Nephron (organoid): Measurements from ENCODE around the gene CPLX3.

ENCODE experiments used
- H3K27ac Mint-ChIP-seq, 3 experiments: 2 replicates each; pipeline ENCODE4 v1.8.0; 2020; ENCODE audit warnings: mixed read lengths in 3 of 3, mild to moderate bottlenecking in 2 of 3, moderate library complexity in 1 of 3
- H3K27me3 Mint-ChIP-seq: 2 replicates; pipeline ENCODE4 v1.8.0; 2021; ENCODE audit warnings: low read depth, mild to moderate bottlenecking, moderate library complexity, mixed read lengths
- H3K36me3 Mint-ChIP-seq: 2 replicates; pipeline ENCODE4 v1.8.0; 2020; ENCODE audit warnings: low read depth, mixed read lengths
- H3K4me1 Mint-ChIP-seq: 2 replicates; pipeline ENCODE4 v1.8.0; 2020; ENCODE audit warnings: mixed read lengths
- H3K4me3 Mint-ChIP-seq, 3 experiments: 2 replicates each; pipeline ENCODE4 v1.8.0; 2020; ENCODE audit warnings: mild to moderate bottlenecking in 3 of 3, mixed read lengths in 3 of 3, moderate library complexity in 2 of 3
- H3K9me3 Mint-ChIP-seq: 2 replicates; pipeline ENCODE4 v1.8.0; 2020; ENCODE audit warnings: mixed read lengths
- CTCF ChIP-seq, 3 experiments: fragments of 200-600 bp; sonication (generic); IDR thresholded peaks; one replicate each; pipeline ENCODE4 v1.5.0; 2021; ENCODE audit warnings: antibody characterized with exemption in 3 of 3; ENCODE audit not compliant: unreplicated experiment in 3 of 3

The CPLX3 gene

DNA sequence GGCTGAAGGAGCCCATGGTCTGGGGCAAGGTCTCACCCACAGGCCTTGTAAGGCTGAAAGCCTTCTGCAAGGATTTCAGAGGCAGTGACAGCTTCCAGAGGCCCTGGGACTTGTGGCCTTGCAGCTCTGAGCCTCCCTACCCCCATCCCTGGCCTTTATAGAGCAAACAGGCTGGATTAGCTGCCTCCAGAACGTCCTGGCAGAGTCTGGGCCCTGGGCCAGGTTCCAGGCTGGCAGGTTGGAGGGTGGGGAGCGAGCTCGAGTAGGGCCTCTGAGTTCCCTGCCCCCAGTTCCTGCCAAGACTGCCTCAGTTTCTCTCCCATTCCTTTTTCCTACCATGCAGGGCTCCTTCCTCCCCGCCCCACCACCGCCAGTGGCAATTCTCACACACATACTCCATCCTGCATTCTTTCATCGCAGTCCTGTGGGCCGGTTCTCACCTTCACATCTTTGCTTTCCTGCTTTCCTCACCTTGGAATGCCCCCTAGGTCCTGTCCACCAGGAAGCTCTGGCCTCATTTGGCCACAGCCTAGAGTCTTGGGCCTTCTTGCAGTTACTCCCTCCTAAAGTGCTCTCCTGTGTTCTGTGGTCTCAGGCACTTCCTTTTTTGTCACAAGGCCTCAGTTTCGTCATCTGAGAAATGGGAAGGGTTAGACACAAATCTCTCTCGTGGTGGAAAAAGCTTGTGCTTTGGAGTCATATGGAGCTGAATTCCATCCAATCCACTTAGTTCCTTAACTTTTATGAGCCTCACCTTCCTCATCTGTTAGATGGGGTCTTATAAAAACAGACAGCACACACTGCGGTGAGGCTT lies 11.1 kb upstream of the CPLX3 start:
- Mint-ChIP-seq H3K36me3 (no peaks in the 10 kb centered on the region), H3K4me1 (no peaks in the 10 kb centered on the region), H3K9me3 (no peaks in the 10 kb centered on the region), H3K27me3 (peaks cover 12% of the 10 kb centered on the region), H3K27ac (no peak overlapping the region), H3K4me3 (no peak overlapping the region)
- TF ChIP-seq CTCF (IDR thresholded peaks at IDR 0.05; ENCODE audit: unreplicated experiment in 3 of 3) = no peak

DNA sequence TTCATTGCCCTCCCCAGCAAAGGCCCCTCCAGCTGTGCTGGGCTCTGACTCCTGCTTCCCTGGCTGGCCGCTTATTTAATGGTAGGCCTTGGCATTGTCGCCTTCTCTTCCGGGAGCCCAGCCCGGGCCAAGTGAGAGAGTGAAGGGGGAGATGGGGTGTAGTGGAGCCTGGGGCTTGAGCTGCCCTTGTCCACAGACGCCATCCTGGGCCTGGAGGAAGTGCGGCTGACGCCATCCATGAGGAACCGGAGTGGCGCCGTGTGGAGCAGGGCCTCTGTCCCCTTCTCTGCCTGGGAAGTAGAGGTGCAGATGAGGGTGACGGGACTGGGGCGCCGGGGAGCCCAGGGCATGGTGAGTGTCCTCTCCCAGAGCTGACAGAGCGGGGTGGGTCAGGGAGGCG lies 10.5 kb upstream of the CPLX3 start:
- no peak for TF ChIP-seq CTCF (IDR thresholded peaks at IDR 0.05; ENCODE audit: unreplicated experiment in 3 of 3)
- H3K4me3 Mint-ChIP-seq = no peak overlapping the region
- H3K36me3 Mint-ChIP-seq = no peaks in the 10 kb centered on the region
- no peaks in the 10 kb centered on the region for H3K4me1 Mint-ChIP-seq
- no peak overlapping the region for H3K27ac Mint-ChIP-seq
- peaks cover 11% of the 10 kb centered on the region for H3K27me3 Mint-ChIP-seq
- H3K9me3 Mint-ChIP-seq = no peaks in the 10 kb centered on the region

DNA sequence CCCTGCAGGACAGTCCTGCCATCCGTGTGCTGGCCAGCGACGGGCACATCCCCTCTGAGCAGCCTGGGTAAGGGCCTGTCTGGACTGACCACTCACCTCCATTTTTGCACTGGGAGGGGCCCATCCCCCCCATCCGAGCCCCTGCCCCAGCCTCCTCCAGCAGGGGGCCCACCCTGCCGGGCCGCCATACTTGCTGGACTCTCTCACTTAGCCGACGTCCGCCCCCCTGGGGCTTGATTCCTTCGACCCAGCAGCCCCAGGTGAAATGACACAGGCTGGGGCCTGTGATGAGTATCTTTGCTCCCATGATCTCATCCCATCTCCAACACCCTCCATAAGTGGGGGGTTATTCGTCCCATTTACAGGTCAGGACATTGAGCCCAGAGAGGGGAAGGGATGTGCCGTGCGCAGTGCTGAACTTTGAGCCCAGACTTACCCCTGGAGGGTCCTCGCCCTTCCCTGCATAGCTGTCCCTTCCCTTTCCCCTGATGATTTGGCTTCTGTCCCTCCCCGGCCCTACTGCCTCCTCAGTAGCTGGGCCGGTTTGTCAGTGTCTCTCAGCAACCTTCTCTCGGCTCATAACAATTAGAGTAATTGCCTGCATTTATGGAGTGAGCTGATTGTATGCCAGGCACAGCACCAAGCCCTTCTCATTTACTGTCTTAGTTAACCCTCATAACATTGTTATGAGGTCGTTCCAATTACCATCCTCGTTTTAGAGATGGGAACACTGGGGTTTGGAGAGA lies 9.6 kb upstream of the CPLX3 start:
- no peak overlapping the region for H3K27ac Mint-ChIP-seq

DNA sequence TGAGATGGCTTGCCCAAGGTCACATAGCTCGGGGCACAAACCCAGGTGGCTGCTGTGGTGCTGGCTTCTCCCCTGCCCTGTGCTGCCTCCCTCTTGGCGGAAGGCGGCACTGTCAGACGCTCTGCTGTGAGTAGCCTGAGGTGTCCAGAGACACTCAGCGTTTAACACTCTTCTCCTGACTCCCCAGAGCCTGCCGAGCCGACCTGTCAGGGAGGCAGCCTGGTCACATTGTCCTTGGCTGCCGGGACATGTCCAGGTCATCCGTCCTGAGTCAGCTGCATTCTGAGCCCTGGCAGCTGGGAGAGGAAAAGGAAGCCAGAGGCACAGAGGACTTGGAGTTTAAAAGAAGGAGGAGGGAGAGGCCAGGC lies 9.1 kb upstream of the CPLX3 start:
- Mint-ChIP-seq H3K9me3 (no peaks in the 10 kb centered on the region), H3K36me3 (no peaks in the 10 kb centered on the region), H3K27ac (no peak overlapping the region), H3K4me3 (no peak overlapping the region), H3K27me3 (peaks cover 19% of the 10 kb centered on the region), H3K4me1 (no peaks in the 10 kb centered on the region)
- TF ChIP-seq CTCF (IDR thresholded peaks at IDR 0.05; ENCODE audit: unreplicated experiment in 3 of 3) = no peak

More for the DNA sequence above, 9.6 kb upstream of the CPLX3 start:
- Mint-ChIP-seq H3K36me3 (no peaks in the 10 kb centered on the region), H3K4me1 (no peaks in the 10 kb centered on the region), H3K4me3 (no peak overlapping the region), H3K27me3 (peaks cover 14% of the 10 kb centered on the region), H3K9me3 (no peaks in the 10 kb centered on the region)
- no peak for TF ChIP-seq CTCF (IDR thresholded peaks at IDR 0.05; ENCODE audit: unreplicated experiment in 3 of 3)

- Mint-ChIP-seq H3K36me3 (no peaks in the 10 kb centered on the region), H3K9me3 (no peaks in the 10 kb centered on the region), H3K4me1 (no peaks in the 10 kb centered on the region), H3K4me3 (no peak overlapping the region), H3K27me3 (peaks cover 43% of the 10 kb centered on the region), H3K27ac (no peak overlapping the region)
- TF ChIP-seq CTCF (IDR thresholded peaks at IDR 0.05; ENCODE audit: unreplicated experiment in 3 of 3) = no peak
Measured at GRCh38 chr15:74820056-74820455, 6.4 kb upstream of the CPLX3 start.
